ENCODE measurements around the gene NACC2.

NACC2 gene

DNA sequence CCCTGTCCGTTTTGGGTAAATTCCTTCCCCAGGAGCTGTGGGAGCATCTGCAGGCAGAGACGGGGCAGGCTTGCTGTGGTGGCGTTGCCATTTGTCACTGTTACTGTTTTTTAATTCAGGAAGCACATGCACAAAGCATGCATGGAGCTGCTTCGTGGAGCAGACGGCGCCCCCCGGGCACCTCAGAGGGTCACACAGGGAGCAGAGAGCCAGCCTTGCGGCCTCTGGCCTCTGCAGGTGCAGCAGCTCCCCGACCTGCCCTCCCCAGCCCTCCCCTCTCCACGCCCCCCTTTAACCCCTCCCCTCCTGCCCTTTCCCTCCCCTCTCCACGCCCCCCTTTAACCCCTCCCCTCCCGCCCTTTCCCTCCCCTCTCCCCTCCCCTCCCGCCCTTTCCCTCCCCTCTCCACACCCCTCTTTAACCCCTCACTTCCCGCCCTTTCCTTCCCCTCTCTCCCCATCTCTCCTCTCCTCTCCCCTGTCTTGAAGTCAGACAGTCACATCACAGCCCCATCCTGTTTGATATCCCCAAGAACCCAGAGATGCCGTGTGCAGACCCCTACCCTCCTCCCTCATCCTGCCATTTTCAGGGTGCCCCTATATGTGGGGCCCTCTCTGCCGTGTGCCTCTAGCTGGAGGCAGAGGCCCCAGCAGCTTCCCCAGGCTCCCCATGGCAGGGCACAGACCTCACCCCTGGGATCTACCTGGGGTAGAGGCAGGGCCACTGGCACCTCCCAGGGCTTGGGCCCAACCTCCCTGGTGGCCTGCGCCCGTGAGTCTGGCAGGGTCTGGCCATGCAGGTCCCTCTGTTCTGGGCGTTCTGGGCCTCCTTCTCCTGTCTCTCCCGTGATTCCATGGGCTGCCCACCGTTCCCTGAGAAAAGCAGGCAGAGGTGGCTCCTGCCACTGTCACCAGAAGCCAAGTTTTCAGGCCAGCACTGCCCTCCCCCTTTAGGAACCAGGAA is 104.3 kb downstream of the NACC2 start:
- peak; percentile 71 for DNase-seq

DNA sequence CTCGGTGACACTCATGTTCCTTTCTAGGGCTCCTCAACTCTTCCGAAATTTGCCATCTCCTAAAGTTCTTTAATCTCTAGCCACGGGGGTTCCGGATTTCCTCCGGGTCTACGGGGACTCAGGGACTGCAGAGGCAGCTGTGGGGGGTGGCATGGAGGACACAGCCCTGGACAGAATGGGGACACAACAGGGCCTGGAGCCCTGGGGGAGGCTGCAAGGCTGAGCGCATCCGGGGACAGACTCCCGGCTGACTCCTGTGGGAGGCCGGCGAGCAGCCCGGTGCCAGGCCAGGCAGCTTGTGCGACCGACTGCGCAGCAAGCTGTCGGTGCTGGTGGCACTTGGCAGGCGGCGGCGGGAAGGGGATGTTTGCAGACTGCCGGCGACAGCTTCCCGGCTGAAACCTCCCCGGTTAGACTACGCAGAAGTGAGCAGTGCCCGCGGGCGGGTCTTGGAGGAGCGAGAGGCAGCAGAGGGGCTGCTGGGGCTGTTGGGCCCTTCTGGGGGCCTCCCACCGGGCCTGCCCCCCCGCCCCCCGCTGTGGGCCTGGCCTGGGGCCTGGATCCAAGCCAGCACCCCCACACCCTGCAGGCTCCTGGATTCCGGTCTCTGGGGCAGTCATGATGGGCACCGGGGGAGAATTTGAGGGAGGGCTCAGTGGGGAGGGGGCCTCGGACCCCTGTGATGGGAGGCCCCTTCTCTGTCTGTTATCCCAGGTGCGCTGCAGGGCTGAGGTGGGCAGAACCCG is 105.2 kb downstream of the NACC2 start:
- DNase-seq = peak; percentile 56

DNA sequence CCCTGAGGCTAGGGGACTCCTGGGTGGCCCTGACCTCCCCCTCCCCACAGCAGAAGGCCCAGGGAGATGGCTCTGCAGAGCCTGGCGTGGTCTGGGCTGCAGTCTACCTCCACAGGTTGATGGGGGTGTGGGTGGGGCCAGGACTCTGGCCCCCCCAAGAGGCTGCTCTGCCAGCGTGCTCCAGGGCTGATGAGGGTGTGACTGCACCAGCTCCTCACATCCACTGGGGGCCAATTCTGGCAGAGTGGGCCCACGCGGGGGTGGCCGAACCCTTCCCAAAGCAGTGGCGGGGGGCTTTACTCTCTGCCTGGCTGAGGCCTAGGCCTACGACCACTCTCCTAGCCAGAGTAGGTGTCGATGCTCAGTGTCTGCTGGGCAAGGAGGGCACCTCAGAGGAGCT is 105.9 kb downstream of the NACC2 start:
- no peak for DNase-seq

DNA sequence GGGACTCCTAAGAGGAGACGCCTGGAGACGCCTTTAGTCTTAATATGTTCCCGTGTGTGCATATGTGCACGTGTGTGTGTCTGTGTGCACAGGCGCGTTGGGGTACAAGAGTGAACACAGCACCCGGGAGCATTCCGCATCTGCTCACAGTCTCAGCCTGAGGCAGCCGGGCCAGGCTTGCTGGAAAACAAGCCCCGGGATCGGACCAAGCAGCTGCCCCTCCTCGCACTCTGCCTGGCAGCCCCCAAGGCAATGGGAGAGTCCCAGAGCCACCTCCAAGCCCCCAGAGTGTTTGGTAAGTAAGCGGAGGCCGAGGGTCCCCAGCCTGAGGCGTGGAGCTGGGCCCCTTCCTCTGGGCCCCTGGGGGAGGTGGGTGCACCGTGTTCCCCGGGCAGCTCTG is 106.6 kb downstream of the NACC2 start:
- no peak for DNase-seq

GRCh38 chr9:135987838-135988404 is 107.2 kb downstream of the NACC2 start:
- no peak for DNase-seq

DNA sequence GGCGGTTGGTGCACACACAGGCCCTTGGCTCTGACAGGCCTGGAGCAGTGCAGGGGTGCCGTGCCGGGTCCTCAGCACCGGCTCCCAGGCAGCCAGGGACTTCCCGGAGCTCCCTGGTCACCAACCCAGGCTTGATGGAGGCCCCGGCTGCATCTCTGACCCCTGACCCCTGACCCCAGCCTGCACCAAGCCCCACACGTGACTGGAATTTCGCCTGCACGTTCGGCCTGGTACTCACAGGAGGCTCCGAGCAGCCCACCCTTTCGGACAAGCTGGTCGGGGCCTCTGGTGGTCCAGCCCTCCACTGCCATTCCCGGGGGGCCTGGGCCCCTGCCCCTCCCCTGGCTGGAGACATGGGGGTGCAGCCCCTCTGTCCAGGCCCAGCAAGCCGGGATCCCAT is 108.5 kb downstream of the NACC2 start:
- DNase-seq = no peak

GRCh38 chr9:135985889-135986288 is 109.2 kb downstream of the NACC2 start:
- no peak for DNase-seq

GRCh38 chr9:135985459-135985774 is 109.7 kb downstream of the NACC2 start:
- DNase-seq = no peak

DNA sequence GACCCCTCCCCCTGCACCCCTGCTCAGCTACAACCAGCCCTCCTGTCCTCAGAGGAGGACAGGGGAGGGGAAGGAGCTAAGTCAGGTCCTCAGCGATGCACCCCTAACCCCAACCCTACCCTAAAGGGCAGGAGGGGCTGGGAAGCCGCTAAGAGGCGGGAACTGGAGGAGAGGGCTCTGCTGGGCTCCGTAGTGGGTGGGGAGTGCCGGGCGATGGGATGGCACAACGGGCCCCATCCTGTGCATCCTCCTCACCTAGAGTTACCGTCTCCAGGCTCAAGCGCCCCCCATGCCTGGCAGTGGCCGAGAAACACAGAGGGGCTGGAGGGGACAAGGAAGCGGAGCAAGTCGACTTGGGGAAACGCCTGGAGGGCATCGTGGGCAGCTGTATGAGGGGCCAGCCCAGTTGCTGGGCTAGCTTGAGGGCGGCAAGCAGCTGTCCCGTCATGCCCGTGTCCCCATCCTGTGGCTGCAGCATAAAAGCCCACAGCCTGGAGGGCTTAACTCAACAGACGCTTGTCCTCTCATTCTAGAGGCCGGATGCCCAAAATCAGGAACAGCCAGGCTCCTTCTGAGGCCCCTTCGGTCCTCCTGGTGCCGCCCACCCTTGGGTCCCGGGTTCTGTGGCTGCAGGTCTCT is 110.9 kb downstream of the NACC2 start:
- DNase-seq = no peak

- DNase-seq = no peak
Observed at GRCh38 chr9:135983208-135984071, 111.6 kb downstream of the NACC2 start.

- DNase-seq = no peak
Observed at GRCh38 chr9:135982499-135983207, 112.4 kb downstream of the NACC2 start.

GRCh38 chr9:135980926-135981630 is 114.0 kb downstream of the NACC2 start:
- DNase-seq = no peak

DNA sequence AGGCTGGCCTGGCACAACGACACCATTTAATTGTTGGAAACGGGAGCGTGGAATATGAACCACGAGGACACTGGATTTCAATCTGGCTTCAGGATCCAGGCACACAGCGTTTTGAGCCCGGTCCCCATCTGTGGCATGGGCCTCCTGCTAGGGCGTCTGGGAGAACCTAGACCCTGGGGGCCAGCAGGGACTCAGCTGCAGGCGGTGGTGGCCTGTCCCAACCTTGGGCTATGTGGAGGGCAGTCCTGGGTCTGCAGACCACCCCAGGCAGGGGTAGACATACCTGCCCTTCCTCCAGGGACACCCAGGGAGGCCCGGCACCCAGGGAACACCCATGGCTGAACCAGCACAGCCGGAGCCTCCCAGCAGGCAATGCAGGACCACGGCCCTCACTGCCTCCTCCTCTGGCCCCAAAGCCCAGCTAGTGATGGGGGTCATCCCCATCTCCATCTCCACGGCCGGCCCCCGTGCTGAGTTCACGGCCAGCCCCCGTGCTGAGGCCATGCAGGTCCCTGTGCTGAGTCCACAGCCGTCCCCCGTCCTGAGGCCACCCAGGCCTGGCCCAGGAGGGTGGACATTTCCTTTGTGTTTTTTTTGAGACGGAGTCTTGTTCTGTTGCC is 115.4 kb downstream of the NACC2 start:
- DNase-seq = no peak

- no peak for DNase-seq
Observed at GRCh38 chr9:135978642-135979546, 116.2 kb downstream of the NACC2 start.

- DNase-seq = no peak
Observed at GRCh38 chr9:135976944-135977343, 118.1 kb downstream of the NACC2 start.

DNA sequence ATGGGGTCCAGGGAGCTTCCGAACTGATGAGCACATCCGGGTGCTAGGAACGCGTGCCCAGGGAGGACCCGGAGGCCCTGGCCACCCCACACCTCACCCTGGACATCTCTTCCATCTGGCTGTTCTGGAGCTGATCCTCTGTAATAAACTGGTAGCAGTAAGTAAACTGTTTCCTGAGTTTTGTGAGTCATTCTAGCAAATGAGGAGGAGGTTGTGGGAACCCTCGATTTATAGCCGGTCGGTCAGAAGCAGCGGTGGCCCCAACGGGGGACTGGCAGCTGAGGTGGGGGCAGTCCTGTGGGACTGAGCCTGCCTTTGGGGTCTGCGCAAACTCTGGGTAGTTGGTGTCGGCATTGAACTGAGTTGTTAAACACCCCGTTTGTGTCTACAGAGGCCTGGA is 118.6 kb downstream of the NACC2 start:
- no peak for DNase-seq

GRCh38 chr9:135975834-135976233 is 119.3 kb downstream of the NACC2 start:
- no peak for DNase-seq

GRCh38 chr9:135974220-135974573 is 120.9 kb downstream of the NACC2 start:
- DNase-seq = no peak

Measured in NCI-H2029 (cell line).